ENCODE results near the gene TAF6. TPM values are rescaled to one million over a fixed set of nuclear protein-coding genes. Genes with fewer than 3 reads are reported as not detected.
"Not testable (repeated sequence)": the region's sequence is repeated elsewhere in the genome, so short reads cannot be mapped to it uniquely, and the experiment has no call there.

Gene TAF6
- polyA plus RNA-seq, 10 donors = 30.8 to 40.0 (median 34.1) TPM

DNA sequence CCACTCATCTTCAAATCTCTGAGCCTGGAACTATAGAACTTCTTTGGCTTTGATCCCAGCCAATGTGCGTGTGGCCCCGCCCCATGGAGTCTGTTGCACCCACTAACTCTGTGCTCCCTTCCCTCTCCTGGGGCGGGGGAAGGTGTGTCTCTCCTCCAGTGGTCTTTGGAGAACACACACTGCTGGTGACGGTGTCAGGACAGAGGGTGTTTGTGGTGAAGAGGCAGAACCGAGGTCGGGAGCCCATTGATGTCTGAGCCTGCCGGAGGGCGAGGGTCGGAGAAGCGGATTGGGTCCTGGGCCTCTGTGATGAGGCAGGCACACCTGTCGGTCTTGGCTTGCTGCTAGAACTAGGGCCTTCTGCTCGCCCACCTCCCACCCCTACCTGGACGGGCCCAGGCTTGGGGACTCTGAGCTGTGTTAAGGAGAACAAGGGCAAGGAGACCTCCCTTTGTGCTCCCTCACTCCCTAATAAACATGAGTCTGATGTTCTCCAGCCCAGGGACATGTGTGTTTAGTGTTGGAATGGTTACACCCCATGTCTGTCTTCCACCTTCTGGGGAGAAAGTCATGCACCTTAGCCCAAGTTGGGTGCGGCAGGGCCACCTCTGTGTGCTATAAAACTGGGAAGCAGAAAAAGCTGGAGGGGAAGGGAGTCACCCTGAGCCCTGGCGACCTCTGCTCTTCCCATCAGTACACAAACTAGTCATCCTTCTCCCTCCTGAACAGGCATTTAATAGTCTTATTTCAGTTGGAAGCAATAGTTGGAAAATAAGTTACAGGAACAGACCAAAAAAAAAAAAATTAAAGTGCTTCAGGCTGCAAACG, 34.8 kb upstream of the TAF6 start:
- no peak for DNase-seq

DNA sequence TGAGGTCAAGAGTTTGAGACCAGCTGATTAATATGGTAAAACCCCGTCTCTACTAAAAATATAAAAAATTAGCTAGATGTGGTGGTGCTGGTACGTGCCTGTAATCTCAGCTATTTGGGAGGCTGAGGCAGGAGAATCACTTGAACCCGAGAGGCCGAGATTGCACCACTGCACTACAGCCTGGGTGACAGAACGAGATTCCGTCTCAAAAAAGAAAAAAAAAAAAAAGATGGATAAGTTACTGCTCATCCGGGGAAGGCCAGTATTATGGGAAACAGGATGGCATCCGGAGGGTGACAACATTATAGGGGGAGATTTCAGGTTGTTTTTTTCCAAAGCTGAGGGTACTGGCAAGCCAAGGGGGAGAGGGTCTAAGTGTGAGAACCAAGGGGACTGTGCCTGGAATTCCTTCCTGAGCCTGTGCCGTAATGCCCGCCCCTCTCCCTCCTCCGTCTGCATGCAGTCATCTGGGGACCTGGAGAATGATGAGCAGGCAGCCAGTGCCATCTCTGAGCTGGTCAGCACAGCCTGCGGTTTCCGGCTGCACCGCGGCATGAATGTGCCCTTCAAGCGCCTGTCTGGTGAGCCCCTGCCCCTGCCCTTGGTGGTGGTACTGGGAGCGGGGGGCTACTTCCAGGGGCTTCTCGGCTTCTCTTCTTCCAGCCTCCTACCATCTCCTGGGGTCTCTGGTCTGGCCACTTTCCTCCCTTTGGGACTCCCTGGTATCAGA, 33.9 kb upstream of the TAF6 start:
- no peak for DNase-seq

DNA sequence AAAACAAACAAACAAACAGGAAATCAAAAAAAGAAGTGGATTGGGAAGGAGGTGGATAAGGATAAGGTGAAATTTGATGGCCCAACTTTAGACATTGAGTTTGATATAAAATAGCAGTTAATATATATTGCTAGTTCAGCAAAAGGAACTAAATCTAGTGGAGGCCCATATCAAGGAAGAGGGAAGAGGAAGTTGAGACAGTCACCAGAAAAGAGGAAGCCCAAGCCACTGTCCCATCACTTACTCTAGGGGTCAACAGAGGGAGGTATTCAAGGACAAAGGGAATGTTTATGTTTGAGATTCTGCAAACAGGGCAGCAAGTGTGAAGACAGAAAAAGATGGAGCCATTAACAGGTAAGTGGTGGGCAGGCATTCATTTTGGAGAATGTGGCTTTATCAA, 33.2 kb upstream of the TAF6 start:
- DNase-seq = no peak

DNA sequence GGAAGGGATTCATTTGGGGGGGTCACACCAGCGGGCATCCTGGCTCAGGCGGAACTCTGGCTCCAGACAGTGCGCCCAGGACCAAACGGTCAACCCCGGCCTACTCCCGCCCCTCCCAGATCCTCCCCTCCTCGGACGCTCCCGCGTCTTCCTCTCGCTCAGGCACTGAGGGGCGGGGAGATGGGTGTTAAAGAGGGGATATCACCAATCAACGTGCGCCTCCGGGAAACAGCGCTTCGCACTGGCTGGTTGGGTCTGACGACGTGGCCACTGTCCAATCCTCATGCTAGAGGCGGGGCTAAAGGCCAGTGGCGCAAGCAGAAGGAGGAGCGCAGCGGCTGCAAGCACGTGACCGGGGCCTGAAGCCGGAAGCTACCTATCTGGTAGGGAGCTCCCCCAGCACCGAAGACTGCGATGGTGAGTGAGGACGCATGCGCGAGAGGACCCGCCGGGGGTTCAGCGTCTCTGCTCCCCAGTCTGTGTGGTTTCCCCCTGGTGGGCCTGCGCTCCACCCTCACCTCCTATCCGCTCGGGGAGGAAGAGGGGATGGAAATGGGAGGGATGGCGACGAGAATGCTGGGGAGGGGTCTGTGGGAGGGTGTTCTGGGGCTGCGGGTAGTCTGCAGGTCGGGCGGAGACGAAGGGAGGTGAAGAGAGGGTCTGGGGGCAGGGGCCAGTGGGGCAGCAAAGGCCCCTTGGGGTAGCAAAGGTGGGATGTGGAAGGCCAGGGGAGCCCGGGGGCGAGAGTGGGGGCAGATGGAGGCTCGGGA, 29.6 kb upstream of the TAF6 start, which contains the start of gene LAMTOR4:
Gene LAMTOR4 (plus strand): TSS at position 360 of the 770 bp plus-strand sequence. CDS start 55 bp downstream, at position 415.
- DNase-seq = peak; percentile 99 to 100 (median 99)

DNA sequence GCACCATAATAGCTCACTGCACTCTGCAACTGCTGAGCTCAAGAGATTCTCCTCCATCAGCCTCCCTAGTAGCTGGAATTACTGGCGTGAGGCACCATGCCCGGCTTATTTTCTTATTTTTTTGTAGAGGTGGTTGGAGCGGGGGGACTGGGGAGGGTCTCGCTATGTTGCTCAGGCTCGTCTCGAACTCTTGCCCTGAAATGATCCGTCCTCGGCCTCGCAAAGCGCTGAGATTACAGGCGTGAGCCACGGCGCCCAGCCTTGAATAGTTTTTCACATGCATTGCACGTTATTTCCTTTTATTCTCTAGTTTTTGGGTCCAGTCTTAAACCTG, 29.0 kb upstream of the TAF6 start:
- DNase-seq = no peak

DNA sequence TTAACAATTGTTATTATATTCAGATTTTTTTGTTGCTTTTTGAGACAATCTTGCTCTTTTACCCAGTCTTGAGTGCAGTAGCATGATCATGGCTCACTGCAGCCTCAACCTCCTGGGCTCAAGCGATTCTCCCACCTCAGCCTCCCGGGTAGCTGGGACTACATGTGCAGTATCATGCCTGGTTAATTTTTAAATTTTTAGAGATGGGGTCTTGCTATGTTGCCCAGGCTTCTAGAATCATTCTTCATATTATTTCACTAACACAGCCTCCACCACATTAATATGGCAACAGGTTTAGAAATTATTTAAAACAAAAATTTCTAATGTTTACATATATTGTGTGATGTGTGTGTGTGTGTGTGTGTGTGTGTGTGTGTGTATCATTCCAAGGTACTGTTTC, 28.1 kb upstream of the TAF6 start:
- no peak for DNase-seq

DNA sequence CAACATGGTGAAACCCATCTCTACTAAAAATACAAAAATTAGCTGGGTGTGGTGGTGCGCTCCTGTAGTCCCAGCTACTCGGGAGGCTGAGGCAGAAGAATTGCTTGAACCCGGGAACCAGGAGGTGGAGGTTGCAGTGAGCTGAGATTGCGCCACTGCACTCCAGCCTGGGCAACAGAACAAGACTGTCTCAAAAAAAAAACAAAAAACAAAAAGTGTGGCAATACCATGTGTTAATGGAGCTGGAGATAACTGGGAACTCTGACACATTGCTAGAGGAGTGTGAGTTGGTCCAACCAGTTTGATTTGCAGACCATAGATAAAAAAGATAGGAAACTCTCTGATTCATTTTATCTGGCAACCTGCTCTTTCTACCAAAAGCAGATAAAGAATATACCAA, 27.2 kb upstream of the TAF6 start:
- DNase-seq = not testable (repeated sequence)

DNA sequence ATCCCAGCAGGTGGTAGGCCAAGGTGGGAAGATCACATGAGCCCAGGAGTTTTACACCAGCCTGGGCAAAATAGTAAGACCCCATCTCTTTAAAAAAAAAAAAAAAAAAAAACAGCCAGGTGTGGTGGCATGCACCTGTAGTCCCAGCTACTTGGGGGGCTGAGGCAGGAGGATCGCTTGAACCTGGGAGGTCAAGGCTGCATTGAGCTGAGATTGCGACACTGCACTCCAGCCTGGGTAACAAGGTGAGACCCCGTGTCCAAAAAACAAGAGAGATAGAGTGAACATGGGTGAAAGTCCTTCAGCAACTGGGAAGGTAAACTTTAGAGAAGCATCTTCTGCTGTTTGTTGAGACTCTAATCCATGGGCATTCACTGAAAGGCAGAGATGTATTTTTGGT, 23.3 kb upstream of the TAF6 start:
- no peak for DNase-seq

DNA sequence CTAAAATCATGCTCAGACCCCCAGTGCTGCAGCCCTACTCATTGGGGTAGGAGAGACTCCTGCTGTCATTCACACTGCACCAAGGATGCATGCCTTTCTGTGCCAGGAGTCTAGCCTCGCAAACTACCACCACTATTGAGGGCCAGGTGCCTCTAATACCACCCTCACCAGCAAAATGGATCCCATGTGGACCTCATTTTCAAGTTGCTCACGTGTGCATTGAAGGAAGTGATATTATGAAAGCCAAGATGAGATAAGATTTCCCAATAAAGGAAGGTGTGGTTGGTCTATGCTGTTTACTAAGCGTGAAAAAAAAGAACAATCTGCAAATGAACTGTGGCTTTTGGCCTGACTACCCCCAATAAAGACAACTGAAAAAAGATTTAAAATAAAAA, 22.4 kb upstream of the TAF6 start:
- DNase-seq = no peak

DNA sequence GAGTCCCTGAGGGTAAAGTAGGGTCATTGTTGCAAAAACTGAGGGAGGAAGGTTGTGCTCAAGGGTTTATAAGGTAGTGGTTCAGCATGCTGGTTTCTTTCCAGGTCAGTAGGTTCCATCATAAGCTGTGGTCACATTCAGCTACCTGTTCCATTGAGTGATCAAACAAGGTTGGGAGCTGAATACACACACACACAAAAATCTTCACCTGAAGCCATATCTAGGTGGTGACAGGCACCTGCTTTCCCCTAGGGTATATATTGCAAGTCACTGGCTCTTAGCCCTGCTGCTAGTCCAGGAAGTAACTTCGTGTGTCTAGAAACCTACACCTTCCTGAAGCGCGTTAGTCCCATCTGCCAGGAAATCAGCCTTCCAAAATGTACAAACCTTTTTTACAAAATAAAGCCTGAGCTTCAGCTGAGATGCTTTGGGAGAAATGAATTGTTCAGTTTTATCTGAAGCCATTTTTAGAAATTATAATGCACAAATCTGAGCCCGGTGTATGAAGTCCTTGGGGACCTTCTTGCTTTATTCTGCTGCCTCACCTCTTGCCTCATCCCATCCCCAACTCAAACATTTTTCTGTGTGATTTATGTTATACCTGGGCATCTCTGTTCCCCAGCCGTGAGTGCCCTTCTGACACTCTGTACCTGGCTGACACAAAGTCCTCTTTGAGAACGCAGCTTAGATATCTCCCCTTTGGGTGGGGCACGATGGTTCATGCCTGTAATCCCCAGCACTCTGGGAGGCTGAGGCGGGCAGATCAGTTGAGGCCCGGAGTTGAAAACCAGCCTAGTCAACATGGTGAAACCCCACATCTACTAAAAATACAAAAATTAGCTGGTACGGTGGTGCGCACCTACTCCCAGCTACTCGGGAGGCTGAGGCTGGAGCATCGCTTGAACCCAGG, 18.9 kb upstream of the TAF6 start:
- DNase-seq = no peak

DNA sequence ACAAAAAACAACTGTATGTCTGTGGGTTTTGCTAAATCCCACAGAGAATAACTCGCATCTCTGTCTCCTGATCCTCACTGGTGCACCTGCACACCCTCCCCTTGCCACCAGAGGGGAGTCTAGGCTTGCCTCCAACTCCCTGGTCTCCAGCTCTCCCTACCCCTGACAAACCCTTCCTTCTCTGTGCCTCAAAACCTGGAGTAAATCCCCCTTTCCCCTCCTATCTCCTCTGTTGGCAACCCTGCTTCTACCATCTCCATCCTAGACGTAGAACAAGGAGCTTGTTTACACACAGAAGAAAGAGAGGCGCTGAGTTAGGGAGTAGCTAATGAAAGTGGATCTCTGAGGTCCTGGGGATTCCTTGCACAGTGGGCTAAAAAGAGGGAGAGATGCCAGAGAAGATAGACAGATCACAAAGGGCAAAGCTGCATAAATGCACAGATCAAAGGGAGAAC, 13.6 kb upstream of the TAF6 start:
- DNase-seq = peak in 2 of 3 donors; percentile 59 to 72

DNA sequence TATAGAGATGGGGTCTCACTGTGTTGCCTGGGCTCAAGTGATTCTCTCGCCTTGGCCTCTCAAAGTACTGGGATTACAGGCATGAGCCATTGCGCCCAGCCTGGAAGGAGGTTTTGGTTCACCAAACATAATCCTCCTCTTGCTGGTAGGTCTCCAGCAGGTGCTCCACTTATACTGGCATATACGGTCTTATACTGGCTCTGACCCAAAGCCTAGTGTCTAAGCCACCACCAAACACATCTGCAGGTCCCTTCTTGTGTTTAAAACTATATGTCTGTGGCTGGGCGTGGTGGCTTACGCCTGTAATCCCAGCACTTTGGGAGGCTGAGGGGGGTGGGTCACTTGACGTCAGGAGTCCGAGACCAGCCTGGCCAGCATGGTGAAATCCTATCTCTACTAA, 13.0 kb upstream of the TAF6 start:
- DNase-seq = no peak

DNA sequence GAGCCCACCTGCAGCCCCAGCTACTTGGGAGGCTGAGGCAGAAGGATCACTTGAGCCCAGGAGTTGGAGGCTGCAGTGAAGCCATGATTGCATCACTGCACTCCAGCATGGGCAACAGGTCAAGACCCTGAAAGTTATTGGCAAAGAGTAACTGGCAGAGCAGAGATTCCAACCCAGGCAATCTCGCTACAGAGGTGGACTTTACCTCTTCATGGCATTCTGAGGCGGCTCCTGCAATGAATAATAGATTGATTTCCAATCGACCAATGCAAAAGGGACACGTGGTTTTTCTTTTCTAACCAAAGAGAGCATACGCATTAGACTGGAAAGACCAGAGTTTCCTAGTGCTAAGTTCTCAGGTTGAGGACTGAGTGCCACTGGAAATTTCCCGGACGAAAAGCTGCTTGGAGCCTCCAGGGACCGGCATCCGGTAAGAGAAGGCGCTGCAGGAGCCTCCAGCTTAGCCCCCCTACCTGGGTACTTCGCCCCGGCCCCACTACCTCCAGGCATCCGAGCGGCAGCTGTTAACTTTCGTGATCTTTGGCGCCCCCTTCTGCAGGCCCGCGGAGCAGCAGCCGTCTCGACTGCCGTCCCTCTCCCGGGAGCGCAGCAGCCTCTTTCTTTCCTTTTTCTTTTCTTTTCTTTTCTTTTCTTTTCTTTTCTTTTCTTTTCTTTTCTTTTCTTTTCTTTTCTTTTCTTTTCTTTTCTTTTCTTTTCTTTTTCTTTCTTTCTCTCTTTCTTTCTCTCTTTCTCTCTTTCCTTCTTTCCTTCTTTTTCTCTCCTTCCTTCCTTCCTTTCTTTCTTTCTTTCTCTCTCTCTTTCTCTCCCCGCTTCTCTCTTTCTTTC, 11.7 kb upstream of the TAF6 start:
- peak in 2 of 3 donors; percentile 75 to 88 for DNase-seq

DNA sequence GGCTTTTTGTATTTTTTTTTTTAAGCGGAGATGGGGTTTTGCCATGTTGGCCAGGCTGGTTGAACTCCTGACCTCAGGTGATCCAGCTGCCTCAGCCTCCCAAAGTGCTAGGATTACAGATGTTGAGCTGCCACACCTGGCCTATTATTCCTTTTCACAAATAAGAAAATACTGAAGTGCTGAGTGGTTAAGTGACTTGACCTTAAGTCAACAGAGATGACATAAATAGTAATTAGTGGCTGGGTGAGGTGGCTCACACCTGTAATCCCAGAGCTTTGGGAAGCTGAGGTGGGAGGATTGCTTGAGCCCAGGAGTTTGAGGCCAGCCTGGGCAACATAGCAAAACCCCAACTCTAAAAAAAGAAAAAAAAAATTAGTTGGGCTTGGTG, 11.1 kb upstream of the TAF6 start:
- DNase-seq = not testable (repeated sequence)

DNA sequence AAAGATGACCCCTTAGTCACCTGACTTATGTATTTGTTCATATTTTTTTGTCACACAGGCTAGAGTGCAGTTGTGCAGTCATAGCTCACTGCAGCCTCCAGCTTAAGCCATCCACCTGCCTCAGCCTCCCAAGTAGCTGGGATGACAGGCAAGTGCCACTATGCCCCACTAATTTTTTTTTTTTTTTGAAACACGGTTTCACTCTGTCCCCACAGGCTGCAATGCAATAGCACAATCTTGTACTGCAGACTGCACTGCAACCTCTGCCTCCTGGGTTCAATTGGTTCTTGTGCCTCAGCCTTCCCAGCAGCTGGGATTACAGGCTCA, 9.4 kb upstream of the TAF6 start:
- DNase-seq = no peak

DNA sequence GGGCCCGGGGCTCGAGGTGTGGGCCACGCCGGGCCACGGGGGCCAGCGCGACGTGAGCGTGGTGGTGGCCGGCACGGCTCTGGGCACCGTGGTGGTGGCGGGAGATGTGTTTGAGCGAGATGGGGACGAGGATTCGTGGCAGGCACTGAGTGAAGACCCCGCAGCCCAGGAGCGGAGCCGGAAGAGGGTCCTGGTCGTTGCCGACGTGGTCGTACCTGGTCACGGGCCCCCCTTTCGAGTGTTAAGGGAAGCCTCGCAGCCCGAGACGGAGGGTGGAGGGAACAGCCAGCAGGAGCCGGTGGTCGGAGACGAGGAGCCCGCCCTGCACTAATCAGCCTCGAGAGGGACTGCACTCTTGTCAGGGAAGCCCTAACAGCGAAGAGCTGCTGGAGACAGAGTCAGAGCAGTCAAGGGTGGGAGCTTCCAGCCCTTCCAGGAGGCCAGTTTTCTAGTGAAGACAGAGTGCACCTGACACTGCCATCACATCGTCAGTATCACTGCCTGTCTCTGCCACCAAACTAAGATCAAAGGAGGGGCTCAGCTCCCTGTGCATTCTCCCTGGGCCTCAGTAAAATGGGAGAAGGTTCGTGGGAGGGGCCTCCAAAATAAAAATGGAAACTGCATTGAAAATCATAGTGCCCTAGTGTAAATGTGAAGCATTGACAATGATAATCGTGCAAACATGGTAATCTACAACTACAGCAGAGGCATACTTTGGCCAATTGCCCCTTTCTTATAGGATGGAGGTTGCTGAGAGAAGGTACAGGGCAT, 8.9 kb upstream of the TAF6 start:
- peak in 1 of 3 donors; percentile 78 for DNase-seq

DNA sequence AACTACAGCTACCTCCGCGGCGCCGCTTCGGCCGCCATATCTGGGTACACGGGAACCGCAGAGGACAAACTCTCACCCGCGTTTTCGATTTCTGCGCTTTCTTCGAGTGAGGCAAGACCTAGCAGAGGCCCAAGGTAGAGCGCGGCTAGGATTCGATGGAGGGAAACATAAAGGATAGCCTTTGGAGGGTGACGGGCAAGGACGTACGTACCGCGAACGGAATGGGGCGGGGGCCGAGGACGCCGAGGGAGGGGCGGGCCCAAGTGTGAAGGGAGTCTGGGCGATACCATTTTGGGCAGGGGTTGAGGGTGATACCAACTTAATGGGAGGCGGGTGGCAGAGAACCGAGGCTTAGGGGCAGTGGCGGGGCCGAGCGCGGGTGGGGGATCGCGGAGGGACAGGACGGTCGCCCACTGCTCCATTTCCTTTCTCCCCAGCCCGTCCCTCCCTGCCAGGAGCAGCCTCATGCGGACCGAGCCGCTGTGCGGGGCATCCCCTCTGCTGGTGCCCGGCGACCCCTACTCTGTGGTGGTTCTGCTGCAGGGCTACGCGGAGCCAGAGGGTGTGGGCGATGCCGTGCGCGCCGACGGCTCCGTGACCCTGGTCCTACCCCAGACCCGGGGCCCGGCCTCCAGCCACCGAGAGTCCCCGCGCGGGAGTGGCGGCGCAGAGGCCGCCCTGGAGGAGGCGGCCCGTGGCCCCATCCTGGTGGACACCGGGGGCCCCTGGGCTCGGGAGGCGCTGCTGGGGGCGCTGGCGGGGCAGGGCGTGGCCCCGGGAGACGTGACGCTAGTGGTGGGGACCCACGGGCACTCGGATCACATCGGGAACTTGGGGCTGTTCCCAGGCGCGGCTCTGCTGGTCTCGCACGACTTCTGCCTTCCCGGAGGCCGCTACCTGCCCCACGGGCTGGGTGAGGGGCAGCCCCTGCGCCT, 8.0 kb upstream of the TAF6 start, which contains the start of gene MBLAC1:
Gene MBLAC1 (plus strand): TSS at position 37 of the 935 bp plus-strand sequence. CDS start 429 bp downstream, at position 466.
- DNase-seq = peak; percentile 94 to 97 (median 95)

DNA sequence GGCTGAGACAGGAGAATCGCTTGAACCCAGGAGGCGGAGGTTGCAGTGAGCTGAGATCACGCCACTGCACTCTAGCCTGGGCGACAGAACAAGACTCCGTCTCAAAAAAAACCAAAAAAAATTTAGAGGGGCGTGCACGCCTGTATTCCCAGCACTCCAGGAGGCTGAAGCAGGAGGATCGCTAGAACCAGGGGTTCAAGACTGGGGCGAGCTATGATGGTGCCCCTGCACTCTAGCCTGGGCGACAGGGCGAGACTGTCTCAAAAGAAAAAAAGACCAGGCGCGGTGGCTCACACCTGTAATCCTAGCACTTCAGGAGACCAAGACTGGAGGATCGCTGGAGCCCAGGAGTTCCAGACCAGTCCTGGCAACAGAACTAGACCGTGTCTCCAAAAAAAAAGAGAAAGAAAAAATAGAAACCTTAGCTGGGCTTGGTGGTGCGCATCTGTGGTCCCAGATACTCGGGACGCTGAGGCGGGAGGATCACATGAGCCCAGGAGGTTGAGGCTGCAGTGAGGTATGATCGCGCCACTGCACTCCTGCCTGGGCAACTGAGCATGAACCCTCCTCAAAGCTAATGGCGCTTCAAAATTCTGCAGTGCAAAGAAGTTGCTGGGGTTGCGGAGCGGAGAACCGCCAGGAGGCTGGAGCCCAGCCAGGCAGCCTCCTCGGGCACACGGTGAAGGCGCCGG, 7.2 kb upstream of the TAF6 start:
- no peak for DNase-seq
